GM18519 (cell line): Measurements from ENCODE around the gene CACNA1F.

Experiments
- ATAC-seq: cut with Tn5 transposase; IDR thresholded peaks from one replicate; pipeline ENCODE4 v1.9.1; 2021; ENCODE audit warnings: mild to moderate bottlenecking, moderate library complexity; ENCODE audit not compliant: unreplicated experiment, low FRiP score

The CACNA1F gene

DNA sequence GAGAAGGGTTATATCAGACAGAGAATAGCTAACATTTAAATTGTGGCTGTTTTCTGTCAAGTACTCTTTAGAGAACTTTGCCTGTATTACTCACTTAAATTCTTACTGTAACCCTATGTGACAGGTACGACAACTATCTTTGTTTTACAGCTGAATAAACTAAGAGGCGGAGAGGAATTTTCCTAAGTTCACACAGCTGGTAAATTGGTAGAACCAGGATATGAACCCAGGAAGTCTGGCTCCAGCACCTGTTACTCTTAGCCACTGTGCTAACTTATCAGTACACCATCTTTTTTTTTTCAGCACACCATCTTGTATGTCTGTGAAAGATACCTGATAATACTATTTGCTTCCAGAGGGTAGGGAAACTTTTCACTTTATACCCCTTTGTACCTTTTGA is 31.1 kb downstream of the CACNA1F start:
- ATAC-seq = no peak

DNA sequence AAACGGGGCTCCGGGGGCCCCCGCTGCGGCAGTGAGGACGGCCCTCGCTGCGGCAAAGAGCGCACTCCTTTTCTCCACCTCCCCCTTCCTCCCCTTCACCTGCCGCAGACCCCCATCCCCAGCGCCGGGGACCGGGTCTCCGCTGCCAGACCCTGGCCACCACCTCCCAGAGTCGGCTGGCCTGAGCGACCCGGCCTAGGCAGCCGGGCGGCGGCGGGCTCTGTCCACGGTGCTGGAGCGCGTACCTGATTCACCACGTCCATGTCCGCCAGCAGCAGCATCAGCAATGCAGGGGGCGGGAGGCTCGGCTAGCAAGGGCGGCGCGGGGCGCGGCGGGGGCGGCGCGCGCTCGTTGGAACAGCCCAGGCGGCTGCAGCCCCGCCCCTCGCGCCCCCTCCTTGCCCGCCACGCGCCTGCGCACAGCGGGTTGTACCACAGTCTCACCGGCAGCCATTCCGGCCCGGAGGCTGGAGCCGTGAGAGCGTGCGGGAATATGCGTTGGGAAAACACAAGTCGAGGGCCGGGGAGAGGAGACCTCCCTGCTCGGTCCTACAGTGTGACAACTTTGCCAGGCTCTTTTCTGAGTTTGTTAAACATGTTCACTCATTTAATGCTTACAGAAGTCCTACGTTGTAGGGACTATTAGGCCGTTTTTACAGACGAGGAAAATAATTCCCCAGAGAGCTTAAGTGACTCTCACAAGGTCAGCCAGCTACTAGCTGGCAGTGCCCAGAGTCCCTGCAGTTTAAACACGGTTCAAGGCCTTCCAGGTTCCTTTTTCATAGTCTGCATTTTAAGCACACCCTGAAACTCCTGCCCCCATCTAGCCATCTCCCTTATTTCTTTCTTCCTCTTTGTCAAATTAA is 33.0 kb downstream of the CACNA1F start, which contains the start of gene SYP:
TSS of gene SYP (minus strand) at position 288 of the 866 bp plus-strand sequence. CDS start at position 281, 7 bp downstream.
- peak; percentile 86 for ATAC-seq

DNA sequence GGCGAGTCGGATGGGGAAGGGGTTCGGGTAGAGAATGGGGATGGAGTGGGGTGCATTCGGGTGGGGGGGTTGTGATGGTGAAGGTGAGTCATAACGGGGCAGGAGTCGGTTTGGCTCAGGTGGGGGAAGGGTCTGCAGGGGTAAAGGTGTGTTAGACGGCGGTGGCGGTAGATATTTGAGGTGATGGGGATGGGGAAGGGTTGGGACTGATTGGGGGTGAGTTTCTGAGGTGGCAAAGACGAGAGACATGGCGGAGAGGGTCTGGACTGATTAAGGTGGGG is 33.9 kb downstream of the CACNA1F start:
- no peak for ATAC-seq

DNA sequence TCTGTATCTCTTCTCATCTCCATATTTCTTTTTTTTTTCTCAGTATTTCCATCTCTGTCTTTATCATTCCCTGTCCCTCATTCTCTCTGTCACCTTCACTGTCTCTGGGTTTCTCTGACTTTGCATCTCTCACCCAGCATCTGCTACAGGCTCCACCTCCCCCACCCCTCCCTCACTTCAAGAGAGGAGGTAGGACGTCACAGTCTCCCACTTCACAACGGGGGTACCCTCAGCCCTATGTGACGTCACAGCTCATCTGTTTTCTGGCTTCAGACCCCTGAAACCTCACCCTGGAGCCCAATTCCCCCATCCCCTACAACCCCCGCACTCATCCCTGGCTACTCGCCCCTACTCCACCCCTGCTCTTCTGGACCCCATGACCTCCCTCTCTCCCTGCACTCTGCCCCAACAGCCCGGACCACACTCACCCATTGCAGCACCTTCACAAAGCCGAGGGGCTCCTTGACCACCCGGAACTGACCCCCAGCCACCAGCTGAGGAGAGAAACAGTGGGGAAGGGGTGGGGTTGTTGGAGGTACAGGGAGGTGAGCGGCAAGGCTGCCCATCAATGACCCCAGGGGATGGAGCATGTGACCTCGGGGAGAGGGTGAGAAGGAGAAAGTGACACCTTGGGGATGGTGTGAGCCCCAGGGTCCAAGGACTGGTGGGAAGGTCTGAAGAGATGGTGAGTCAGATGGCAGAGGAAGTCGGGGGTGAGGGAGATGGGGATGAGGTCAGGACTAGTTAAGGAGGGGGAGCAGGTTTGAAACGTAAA is 34.4 kb downstream of the CACNA1F start:
- ATAC-seq = no peak

DNA sequence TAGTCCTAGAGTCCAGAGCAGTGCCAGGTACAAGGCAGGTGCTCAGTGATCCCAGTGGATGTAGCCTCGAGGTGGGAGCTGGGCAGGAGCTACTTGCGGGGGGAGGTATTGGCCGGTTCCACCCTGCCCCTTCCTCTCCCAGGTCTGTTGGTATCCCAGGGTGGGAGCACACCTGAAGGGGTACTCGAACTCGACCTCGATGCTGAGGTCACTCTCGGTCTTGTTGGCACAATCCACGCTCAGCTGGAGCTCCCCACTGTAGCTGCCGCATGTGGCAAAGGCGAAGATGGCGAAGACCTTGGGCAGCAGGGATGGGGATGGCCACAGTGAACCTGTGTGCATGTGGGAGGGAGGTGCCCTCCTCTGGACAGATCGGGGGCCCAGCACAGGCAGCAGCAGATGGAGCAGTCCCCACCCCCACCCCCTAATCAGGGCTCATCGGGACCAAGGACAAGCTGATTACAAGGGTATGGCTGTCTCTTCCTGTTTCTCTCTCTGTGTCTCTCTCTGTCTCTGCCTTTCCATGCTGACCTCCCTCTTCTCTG is 35.5 kb downstream of the CACNA1F start:
- ATAC-seq = no peak

DNA sequence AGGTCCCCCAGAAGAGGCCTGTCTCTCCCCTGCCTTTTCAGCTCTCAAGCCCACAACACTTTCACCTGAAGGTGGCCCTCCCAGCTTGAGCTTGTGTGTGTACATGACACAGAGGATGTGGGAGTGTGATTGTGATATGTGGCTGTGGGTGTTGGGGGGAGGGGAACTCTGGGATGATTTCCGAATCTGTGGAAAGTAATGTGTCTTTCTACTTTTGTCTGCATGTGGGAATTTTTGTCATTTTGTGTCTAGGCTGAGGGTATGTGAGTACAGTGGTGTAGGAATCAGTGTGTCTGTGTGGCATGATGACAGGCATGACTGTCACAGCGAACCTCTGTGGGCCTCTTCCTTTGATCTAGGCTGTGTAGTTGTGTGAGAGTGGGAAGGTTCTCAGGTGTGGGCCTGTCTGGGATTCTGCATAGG is 39.6 kb downstream of the CACNA1F start:
- ATAC-seq = no peak

DNA sequence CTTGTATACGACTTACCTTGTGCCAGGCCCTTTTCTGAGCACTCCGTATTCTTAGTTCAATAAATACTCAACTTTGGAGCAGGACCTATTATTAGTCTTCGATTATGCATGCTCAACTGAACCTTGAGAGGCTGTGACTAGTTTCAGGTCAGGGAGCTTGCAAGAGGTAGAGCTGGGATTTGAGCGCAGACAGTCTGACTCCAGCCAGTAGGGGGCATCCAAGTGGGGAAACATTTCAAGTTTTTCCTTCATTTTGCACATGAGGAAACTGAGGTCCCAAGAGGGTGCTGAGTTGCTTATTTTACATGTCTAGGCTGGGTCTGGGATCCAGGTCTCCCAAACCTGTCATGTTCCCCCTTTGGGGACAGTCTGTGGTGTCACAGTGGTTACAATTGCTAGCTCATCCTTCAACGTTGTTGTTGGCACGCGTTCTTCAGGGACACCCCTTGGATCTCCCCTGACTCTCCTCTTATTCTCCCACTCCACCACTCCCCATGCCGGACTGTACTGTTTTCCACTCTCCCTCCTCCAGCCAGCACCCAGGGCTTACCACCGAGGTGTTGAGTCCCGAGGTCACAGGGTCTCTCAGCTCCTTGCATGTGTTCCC is 40.3 kb downstream of the CACNA1F start:
- no peak for ATAC-seq

DNA sequence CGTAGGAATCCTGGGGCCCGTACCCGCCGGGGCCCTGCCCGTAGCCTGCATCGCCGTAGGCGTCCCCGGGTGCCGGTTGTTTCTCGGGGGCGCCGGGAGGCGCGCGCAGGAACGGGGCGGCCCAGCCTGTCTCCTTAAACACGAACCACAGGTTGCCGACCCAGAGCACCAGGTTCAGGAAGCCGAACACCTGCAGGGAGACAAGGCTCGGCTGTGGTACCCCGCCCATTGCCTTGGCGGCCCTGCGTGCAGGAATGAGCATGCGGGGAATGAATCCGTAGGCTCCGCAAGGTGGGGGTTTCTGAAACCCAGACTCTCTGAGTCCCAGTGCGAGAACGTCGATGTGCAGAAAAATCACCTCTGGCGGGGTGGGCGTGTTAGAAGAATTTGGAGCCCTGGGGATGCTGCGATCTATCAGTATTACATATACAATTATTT is 41.5 kb downstream of the CACNA1F start:
- ATAC-seq = peak; percentile 6

DNA sequence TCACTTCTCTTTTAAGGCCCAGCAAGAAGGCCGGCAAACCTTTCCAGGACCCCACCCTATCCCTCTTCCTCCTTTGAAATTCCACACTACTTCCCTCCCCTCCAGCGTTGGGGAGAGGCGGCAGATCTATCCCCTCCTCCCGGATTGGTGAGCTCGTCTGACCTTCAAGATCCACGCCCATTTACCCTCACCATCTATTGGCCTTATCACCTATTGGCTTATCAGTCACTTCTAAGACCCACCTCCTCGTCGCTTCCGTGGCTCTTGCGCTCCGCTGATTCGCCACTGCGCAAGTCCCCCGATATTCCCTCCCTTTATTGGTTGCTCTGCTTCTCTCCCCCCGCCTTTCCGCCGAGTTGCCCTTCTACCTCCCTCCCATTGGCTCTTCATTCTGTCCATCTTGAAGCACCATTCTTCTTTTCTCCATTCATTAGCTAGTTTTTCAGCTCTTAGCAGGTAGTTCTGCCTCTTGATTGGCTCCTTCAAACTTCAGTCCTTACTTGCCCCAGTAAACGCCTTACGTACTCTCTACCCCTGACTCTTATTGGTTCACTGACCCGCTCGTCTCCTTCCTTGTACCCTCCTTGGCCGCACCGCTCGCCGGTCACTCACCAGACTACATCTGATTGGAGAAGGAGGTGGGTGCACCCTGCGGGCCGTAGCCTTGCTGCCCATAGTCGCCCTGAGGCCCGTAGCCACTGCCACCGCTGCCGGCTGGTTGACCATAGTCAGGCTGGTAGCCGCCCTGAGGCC is 42.1 kb downstream of the CACNA1F start:
- peak; percentile 83 for ATAC-seq

DNA sequence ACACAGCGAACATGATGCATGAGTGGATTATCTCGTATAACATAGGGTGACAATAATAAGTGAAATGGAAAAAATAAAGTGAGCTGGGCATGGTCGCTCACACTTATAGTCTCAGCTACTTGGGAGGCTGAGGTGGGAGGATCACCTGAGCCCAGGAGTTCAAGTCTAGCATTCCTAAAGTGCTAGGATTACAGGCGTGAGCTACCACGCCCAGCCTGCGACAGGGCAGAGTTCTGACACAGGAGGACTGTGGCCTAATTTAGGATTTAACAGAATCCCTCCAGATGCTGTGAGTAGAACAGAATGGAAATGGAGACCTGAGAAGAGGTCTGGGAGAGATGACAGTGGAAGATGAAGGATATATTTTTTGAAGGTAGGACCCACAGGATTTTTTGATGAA is 43.5 kb downstream of the CACNA1F start:
- no peak for ATAC-seq

DNA sequence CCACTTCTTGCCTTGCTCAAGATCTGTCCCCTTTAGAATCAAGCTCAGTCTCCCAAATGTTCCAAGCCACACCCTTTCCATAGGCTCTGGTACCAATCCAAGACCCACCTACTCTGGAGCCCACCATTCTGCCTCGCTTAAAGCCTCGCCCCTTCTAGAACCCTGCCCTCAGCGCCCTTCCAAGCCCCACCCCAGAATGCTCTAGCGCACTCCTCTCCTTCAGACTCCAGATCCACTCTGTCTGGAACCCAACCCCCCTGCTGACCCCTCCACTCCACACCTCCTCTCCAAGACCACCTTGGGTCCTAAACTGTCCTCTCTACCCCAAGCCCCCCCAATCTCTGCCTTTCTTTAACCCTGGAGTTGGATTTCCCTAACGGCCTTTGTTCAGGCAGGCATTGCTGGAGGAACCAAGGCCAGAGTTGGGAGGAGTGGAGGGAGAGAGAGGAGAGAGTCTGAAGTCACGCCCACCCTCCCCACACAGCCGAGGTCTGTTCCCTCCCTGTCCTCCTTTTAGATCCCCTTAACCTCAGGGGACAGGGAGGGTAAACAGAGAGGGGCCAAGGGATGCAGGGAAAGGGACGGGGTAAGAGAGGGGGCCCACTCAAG is 44.6 kb downstream of the CACNA1F start:
- no peak for ATAC-seq

DNA sequence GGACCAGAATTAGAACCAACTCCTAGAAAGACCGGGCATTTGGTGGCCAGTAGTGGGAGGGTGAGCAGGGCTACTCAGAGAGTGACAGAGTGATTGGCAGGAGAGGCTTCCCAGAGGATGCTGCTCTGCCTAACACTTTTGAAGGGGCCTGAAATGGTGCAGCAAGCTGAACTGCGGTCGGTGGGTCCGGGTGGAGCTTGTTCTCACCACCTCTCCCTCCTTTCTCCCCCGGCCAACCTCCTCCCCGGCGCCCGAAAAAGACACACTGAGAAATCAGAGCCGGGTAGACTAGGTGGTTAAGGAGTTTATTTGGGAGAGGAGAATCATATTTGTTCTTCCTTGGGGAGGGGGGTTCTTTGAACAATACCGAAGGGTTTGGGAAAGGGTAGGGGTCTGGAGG is 45.6 kb downstream of the CACNA1F start:
- no peak for ATAC-seq

DNA sequence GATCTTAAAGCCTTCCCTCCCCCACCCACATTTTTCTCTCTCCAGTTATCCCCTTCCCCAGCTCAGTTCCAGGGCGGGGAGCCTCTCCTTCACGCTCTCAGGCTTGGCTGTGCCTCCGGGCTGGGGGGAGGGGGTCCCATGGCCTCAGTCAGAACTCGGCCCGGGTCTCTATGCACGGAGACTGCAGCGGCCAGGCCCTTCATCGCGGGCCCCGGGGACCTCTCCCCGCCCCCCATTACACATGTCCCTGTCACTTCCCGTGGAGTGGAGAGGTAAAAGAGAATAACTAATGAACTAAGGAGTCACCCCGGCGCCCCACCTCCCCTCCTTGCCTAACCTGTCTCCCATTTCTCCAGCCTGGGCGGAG is 46.1 kb downstream of the CACNA1F start:
- ATAC-seq = no peak

DNA sequence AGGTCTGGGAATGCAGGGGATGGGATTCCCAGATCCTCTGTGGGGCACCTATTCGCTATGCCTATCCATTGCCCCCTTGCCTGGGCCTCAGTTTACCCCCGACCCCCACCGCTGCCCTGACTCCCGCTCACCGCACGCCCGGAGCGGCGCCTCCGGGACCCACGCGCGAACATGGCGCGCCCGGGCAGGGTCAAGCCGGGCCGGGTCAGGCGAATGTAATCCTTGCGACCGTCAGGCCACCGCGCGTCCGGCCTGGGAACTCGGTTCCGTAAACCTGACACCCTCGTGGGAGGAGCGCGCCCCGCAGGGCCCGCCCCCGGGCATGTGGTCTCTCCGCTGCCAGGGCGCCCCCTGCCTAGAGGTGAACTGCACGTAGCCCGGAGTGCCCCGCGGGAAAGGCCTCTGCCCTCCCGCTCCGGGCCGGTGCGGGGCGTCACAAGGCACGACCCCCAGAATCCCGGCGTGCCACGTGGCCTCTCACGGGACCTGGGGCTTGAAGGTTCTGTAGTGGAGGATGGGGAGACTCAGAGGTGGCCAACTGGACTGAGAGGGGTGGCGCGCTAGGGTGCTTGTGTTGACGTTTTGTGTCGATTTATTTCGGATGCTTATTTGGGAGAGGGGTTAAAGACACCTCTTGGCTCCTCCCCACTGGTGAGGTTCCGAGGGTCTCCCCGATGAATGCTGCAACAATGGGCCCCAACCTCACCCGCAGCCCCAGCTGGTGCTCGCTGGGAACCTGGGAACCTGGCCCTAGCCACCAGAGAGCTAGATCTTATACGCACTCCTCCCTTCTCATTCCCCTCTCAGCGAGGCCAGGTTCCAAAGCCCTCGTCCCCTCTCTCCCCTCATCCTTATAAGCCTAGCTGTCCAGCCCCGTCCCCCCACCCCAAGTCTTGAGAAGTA is 46.8 kb downstream of the CACNA1F start, which contains the start of gene PRICKLE3:
TSS of gene PRICKLE3 (minus strand) at position 249 of the 903 bp plus-strand sequence. CDS start at position 173, 76 bp downstream.
- no peak for ATAC-seq

DNA sequence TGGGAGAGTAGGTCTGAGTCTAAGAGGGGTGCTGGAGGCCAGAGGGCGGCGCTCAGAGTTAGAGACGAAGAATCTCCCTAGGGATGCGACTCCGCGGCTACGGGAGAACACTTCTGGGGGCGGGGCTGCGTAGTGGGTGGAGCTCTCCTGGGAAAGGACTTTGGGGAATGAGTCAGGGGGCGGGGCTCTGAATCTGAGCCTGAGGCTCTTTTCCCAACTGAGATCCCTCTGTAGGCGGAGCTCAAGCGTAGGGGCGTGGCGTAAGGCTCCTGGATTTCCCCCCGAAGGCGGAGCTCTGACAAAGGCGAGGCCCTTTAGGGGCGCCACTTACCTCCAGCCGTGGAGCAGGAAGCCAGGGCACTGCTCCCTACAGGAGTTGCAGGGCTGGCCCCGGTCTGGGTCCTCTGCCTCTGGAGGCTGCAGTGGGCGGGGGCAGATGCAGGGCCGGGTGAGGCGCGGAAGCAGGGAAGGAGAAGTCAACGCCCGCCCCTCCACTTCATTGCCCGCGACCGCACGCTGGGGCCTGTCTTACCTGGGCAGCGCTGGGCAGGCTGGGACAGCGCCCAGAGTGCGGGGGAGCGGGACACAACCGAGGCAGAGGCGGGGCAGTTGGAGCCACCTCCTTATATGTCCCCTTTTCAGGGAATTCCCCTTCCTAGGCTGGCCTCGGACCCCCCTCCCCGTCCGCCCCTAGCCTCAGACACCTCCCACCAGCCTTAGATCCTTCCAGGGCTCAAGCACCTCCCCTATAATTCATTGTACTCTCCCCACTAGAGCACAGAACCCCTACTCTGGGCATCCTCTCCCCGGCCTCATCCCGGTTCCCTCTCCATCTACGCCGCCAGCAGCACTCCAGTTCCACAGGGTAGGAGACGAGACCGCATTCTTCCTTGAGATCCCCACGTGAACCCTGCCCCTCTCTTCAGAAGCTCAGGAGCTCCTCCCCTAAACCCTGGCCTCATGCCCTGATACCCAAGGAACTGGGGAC is 48.6 kb downstream of the CACNA1F start:
- ATAC-seq = no peak

DNA sequence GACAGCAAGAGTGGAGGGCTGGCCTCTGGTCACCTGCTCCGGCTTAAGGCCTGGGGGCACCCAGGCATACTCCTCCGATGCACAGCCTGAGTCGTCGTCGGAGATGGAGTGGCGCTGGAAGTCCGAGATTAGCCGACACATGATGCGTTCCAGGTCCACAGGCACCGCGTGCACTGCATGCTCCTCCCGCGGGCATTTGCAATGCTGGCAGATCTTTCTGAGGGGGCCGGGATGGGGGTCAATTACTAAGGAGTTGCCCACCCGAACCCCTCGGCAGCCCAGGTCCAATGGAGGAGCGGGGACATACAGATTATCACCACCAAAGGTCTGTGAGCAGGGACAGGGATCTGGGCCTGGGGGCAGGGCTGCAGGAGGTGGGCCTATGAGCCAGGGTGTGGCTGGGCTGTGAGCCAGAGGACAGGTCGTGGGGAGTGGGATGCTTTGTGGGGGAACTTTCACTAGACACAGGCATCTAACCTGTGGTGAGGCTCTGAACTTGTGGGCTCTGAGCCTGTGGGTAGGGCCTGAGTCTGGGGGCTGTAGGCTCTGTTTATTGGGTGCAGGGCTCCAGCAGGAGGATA is 49.3 kb downstream of the CACNA1F start:
- no peak for ATAC-seq

DNA sequence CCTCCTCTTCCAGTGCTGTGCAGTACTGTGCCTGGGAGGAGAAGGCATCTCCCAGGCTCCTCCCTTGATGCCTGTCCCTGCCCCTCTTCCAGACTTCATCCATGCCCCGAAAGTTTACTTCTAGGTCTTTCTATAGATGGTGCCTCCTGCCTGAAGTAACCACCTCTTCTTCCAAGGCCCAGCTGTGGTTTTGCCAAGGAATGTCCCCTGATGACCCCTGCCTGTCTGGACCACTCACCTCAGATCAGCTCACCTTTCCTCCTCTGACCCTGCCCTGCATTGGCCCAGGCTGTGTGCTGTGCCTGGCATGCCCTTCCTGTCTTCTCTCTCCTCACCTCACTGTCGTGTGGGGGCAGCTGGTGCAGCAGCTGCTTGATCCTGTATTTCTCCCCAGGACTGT is 53.8 kb downstream of the CACNA1F start:
- no peak for ATAC-seq
